KMS-11 (cell line): ENCODE data around the gene TPPP3.

Experiments
- H2AFZ ChIP-seq: fragments of 200-600 bp; sonication (generic); 2 replicates; pipeline ENCODE4 v1.6.1; 2016; ENCODE audit warnings: antibody characterized with exemption, mixed run types, low read depth
- H3K27ac ChIP-seq: fragments of 200-600 bp; sonication (generic); 2 replicates; pipeline ENCODE4 v1.6.1; 2016; ENCODE audit warnings: mild to moderate bottlenecking, mixed run types
- H3K27me3 ChIP-seq: fragments of 200-600 bp; sonication (generic); 2 replicates; pipeline ENCODE4 v1.6.1; 2017; ENCODE audit warnings: mild to moderate bottlenecking, low read depth, mixed run types, moderate library complexity; ENCODE audit not compliant: insufficient read depth
- H3K36me3 ChIP-seq: fragments of 200-600 bp; sonication (generic); 2 replicates; pipeline ENCODE4 v1.6.1; 2017; ENCODE audit warnings: mild to moderate bottlenecking, mixed run types; ENCODE audit not compliant: insufficient read depth
- H3K4me1 ChIP-seq: fragments of 200-600 bp; sonication (generic); 2 replicates; pipeline ENCODE4 v1.6.1; 2016; ENCODE audit warnings: mild to moderate bottlenecking, low read depth, mixed run types; ENCODE audit not compliant: poor library complexity, severe bottlenecking
- H3K4me2 ChIP-seq: fragments of 200-600 bp; sonication (generic); 2 replicates; pipeline ENCODE4 v1.7.0; 2016; ENCODE audit warnings: mild to moderate bottlenecking, mixed run types
- H3K4me3 ChIP-seq: fragments of 200-600 bp; sonication (generic); IDR thresholded peaks from 2 replicates; pipeline ENCODE4 v1.6.1; 2017; ENCODE audit warnings: low read depth, low read length, mixed read lengths; ENCODE audit not compliant: insufficient read depth
- H3K79me2 ChIP-seq: fragments of 200-600 bp; sonication (generic); 2 replicates; pipeline ENCODE4 v1.6.1; 2016; ENCODE audit warnings: low read depth, mixed run types; ENCODE audit not compliant: insufficient read depth
- H3K9ac ChIP-seq: fragments of 200-600 bp; sonication (generic); 2 replicates; pipeline ENCODE4 v1.6.1; 2016; ENCODE audit warnings: mild to moderate bottlenecking, mixed run types
- H4K20me1 ChIP-seq: fragments of 200-600 bp; sonication (generic); 2 replicates; pipeline ENCODE4 v1.6.1; 2016; ENCODE audit warnings: mild to moderate bottlenecking, mixed run types; ENCODE audit not compliant: insufficient read depth
- TF ChIP-seq, protein P1 (sequence below): fragments of 200-600 bp; sonication (generic); conservative IDR thresholded peaks from 2 replicates; pipeline ENCODE4 v1.6.1; 2017; ENCODE audit warnings: low read depth, mild to moderate bottlenecking, antibody characterized with exemption, low read length, moderate library complexity, mixed read lengths

The TPPP3 gene

DNA sequence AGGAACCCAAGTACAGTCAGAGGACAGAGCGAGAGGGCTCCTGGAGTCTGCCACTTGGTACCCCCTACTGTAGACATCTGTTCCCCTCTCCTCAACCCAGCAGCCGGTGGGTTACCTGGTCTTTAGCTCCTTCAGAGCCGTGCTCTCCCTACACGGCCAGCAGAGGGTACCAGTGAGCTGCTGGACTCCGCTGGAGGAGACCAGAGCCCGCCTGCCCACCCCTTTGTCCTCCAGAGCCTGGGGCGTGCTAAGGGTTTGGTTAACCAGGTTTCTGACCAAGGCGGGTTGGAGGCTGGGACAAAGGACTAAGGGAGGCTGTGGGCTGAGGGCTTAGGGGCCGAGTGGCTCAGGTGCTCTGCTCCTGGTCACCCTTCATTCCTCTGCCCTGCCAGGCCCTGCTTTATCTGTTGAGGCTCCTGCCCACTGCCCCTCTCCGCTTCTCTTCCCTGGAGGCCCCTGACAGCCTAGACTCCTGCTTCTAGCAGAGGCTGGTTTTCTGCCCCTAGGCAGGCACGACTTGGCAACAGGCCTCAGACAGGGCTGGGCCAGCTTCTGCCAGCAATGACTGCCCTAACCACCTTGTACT, 34.9 kb upstream of the TPPP3 start:
- no peak overlapping the region for H3K27ac ChIP-seq
- H3K4me3 ChIP-seq, result no peak overlapping the region
- TF ChIP-seq, protein P1, sequence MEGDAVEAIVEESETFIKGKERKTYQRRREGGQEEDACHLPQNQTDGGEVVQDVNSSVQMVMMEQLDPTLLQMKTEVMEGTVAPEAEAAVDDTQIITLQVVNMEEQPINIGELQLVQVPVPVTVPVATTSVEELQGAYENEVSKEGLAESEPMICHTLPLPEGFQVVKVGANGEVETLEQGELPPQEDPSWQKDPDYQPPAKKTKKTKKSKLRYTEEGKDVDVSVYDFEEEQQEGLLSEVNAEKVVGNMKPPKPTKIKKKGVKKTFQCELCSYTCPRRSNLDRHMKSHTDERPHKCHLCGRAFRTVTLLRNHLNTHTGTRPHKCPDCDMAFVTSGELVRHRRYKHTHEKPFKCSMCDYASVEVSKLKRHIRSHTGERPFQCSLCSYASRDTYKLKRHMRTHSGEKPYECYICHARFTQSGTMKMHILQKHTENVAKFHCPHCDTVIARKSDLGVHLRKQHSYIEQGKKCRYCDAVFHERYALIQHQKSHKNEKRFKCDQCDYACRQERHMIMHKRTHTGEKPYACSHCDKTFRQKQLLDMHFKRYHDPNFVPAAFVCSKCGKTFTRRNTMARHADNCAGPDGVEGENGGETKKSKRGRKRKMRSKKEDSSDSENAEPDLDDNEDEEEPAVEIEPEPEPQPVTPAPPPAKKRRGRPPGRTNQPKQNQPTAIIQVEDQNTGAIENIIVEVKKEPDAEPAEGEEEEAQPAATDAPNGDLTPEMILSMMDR, result peak; percentile 63
- H3K4me2 ChIP-seq, result no peak overlapping the region
- H2AFZ ChIP-seq, result no peak overlapping the region
- H4K20me1 ChIP-seq, result no peaks in the 10 kb centered on the region
- H3K27me3 ChIP-seq, result peaks cover 36% of the 10 kb centered on the region
- no peaks in the 10 kb centered on the region for H3K36me3 ChIP-seq
- no peaks in the 10 kb centered on the region for H3K4me1 ChIP-seq
- no peak overlapping the region for H3K9ac ChIP-seq
- no peaks in the 10 kb centered on the region for H3K79me2 ChIP-seq

- TF ChIP-seq, protein P1, result no peak
- Histone ChIP-seq H2AFZ (no peak overlapping the region), H3K79me2 (no peaks in the 10 kb centered on the region), H4K20me1 (no peaks in the 10 kb centered on the region), H3K36me3 (no peaks in the 10 kb centered on the region), H3K9ac (no peak overlapping the region), H3K4me1 (no peaks in the 10 kb centered on the region), H3K27ac (no peak overlapping the region), H3K4me3 (no peak overlapping the region), H3K4me2 (no peak overlapping the region), H3K27me3 (peaks cover 35% of the 10 kb centered on the region)
Measured at GRCh38 chr16:67426950-67427349, 33.7 kb upstream of the TPPP3 start.

DNA sequence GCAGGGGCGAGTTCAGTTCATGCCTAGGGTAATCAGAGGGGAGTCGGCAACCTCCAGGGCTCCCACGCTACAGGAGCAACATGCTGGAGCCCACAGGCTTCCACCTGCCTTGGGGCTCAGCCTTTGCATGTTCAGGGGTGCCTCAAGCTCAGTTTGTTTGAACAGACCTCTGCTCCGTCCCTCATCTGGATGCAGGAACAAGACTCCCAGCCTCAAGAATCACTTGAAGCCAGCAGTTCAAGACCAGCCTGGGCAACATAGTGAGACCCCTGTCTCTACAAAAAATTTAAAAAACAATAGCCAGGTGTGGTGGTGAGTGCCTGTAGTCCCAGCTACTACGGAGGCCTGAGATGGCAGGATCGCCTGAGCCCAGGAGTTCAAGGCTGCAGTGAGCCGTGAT, 32.7 kb upstream of the TPPP3 start:
- Histone ChIP-seq H3K9ac (no peak overlapping the region), H3K4me3 (no peak overlapping the region), H3K4me1 (no peaks in the 10 kb centered on the region), H3K27ac (no peak overlapping the region), H3K4me2 (no peak overlapping the region), H2AFZ (no peak overlapping the region), H3K36me3 (no peaks in the 10 kb centered on the region), H3K27me3 (peaks cover 28% of the 10 kb centered on the region), H3K79me2 (no peaks in the 10 kb centered on the region), H4K20me1 (no peaks in the 10 kb centered on the region)
- TF ChIP-seq, protein P1, result no peak

- no peak overlapping the region for H3K9ac ChIP-seq
- no peaks in the 10 kb centered on the region for H3K36me3 ChIP-seq
- H2AFZ ChIP-seq, result no peak overlapping the region
- no peaks in the 10 kb centered on the region for H3K4me1 ChIP-seq
- H4K20me1 ChIP-seq, result no peaks in the 10 kb centered on the region
- TF ChIP-seq, protein P1, result no peak
- no peaks in the 10 kb centered on the region for H3K79me2 ChIP-seq
- peaks cover 27% of the 10 kb centered on the region for H3K27me3 ChIP-seq
- H3K27ac ChIP-seq, result no peak overlapping the region
- no peak overlapping the region for H3K4me3 ChIP-seq
- no peak overlapping the region for H3K4me2 ChIP-seq
Measured at GRCh38 chr16:67425580-67425979, 32.3 kb upstream of the TPPP3 start.
